ENCODE results near the gene BHLHE40.
A peak's percentile ranks its signal among the peaks of the same experiment; 100 is the strongest.

The BHLHE40 gene

GRCh38 chr3:4979428-4980228 lies at the start of gene BHLHE40 (continued):
- TF ChIP-seq ZNF354C (tag by site-specific recombination; IDR thresholded peaks at IDR 0.05; ENCODE audit: borderline replicate concordance, low read depth) (no peak), PRDM1 (tag by site-specific recombination; IDR thresholded peaks at IDR 0.05) (no peak), ZBTB48 (tag by site-specific recombination; IDR thresholded peaks at IDR 0.05) (no peak), ZNF202 (tag by site-specific recombination; IDR thresholded peaks at IDR 0.05; ENCODE audit: borderline replicate concordance) (no peak), ZNF404 (tag by site-specific recombination; IDR thresholded peaks at IDR 0.05) (no peak), ZNF280C (tag by site-specific recombination; IDR thresholded peaks at IDR 0.05) (no peak), ZNF544 (tag by site-specific recombination; IDR thresholded peaks at IDR 0.05) (no peak), ZNF211 (tag by site-specific recombination; IDR thresholded peaks at IDR 0.05; ENCODE audit: low read depth) (no peak), ZBTB44 (tag by site-specific recombination; IDR thresholded peaks at IDR 0.05) (no peak), PRDM10 (tag by site-specific recombination; IDR thresholded peaks at IDR 0.05) (no peak), ZNF426 (tag by site-specific recombination; IDR thresholded peaks at IDR 0.05) (no peak), ZNF692 (tag by site-specific recombination; IDR thresholded peaks at IDR 0.05) (peak; percentile 60; the same call in 1 of the 2 replicates), TCF7L2 (IDR thresholded peaks at IDR 0.05; ENCODE audit: borderline replicate concordance, low read depth, low read length) (no peak), KLF7 (tag by site-specific recombination; IDR thresholded peaks at IDR 0.05; ENCODE audit: borderline replicate concordance) (no peak), ZNF302 (tag by site-specific recombination; IDR thresholded peaks at IDR 0.05; ENCODE audit: low read depth) (no peak), ZFP41 (tag by site-specific recombination; IDR thresholded peaks at IDR 0.05; ENCODE audit: borderline replicate concordance) (no peak), ZBTB10 (tag by site-specific recombination; IDR thresholded peaks at IDR 0.05) (peak; percentile 41; the same call in 1 of the 2 replicates), ZNF777 (tag by site-specific recombination; IDR thresholded peaks at IDR 0.05; ENCODE audit: borderline replicate concordance) (peak; percentile 53; the same call in 1 of the 2 replicates), ZNF610 (tag by site-specific recombination; IDR thresholded peaks at IDR 0.05; ENCODE audit: borderline replicate concordance) (no peak), ZNF155 (tag by site-specific recombination; IDR thresholded peaks at IDR 0.05) (no peak)
- TF ChIP-seq, protein P1, sequence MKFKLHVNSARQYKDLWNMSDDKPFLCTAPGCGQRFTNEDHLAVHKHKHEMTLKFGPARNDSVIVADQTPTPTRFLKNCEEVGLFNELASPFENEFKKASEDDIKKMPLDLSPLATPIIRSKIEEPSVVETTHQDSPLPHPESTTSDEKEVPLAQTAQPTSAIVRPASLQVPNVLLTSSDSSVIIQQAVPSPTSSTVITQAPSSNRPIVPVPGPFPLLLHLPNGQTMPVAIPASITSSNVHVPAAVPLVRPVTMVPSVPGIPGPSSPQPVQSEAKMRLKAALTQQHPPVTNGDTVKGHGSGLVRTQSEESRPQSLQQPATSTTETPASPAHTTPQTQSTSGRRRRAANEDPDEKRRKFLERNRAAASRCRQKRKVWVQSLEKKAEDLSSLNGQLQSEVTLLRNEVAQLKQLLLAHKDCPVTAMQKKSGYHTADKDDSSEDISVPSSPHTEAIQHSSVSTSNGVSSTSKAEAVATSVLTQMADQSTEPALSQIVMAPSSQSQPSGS (tag by site-specific recombination; IDR thresholded peaks at IDR 0.05; ENCODE audit: low read depth): no peak

Data from HEK293 (cell line).